HCT116 (cell line): ENCODE results near the gene RAD18.

Source experiments
- CEBPB ChIP-seq: IDR thresholded peaks from 2 replicates; pipeline ENCODE4 v1.6.1; 2012; ENCODE audit warnings: low read depth
- EGR1 ChIP-seq: IDR thresholded peaks from 2 replicates; pipeline ENCODE4 v1.6.1; 2012; ENCODE audit warnings: low read depth
- ELF1 ChIP-seq: IDR thresholded peaks from 2 replicates; pipeline ENCODE4 v1.6.1; 2012; ENCODE audit warnings: low read depth, borderline replicate concordance
- FOSL1 ChIP-seq: IDR thresholded peaks from 2 replicates; pipeline ENCODE4 v1.6.1; 2012; ENCODE audit warnings: low read depth
- JUND ChIP-seq: IDR thresholded peaks from 2 replicates; pipeline ENCODE4 v1.6.1; 2012
- POLR2A ChIP-seq: IDR thresholded peaks from 2 replicates; pipeline ENCODE4 v1.7.0; 2011; ENCODE audit warnings: borderline replicate concordance; ENCODE audit not compliant: insufficient read depth, insufficient read length; ENCODE audit errors: extremely low read depth
- POLR2AphosphoS5 ChIP-seq: IDR thresholded peaks from 2 replicates; pipeline ENCODE4 v1.6.1; 2011; ENCODE audit warnings: mild to moderate bottlenecking, low read depth, low read length, moderate library complexity
- RAD21 ChIP-seq: IDR thresholded peaks from 2 replicates; pipeline ENCODE4 v1.6.1; 2012; ENCODE audit warnings: low read depth, mild to moderate bottlenecking
- SP1 ChIP-seq: IDR thresholded peaks from 2 replicates; pipeline ENCODE4 v1.6.1; 2012; ENCODE audit warnings: low read depth
- SRF ChIP-seq: IDR thresholded peaks from 2 replicates; pipeline ENCODE4 v1.6.1; 2012; ENCODE audit warnings: low read depth
- ZNF274 ChIP-seq: fragments of 200-500 bp; sonication (Bioruptor generic); IDR thresholded peaks from 2 replicates; pipeline ENCODE4 v1.6.1; 2014; ENCODE audit warnings: mild to moderate bottlenecking, low read depth, low read length, inconsistent platforms
- TF ChIP-seq, protein P1 (sequence below), 3 experiments: fragments of 200-600 bp in 1 of 3; sonication (generic) in 1 of 3; IDR thresholded peaks in 2 of 3; conservative IDR thresholded peaks in 1 of 3; 2 replicates each; pipeline ENCODE4 v1.5.1; 2012 to 2017; ENCODE audit warnings: low read depth in 2 of 3, low read length in 2 of 3, antibody characterized with exemption in 1 of 3, borderline replicate concordance in 1 of 3, control low read depth in 1 of 3, mild to moderate bottlenecking in 1 of 3, mixed read lengths in 1 of 3, mixed run types in 1 of 3, moderate library complexity in 1 of 3; ENCODE audit not compliant: insufficient read depth in 1 of 3
- TF ChIP-seq, protein P2 (sequence below): IDR thresholded peaks from 2 replicates; pipeline ENCODE4 v1.6.1; 2012

DNA sequence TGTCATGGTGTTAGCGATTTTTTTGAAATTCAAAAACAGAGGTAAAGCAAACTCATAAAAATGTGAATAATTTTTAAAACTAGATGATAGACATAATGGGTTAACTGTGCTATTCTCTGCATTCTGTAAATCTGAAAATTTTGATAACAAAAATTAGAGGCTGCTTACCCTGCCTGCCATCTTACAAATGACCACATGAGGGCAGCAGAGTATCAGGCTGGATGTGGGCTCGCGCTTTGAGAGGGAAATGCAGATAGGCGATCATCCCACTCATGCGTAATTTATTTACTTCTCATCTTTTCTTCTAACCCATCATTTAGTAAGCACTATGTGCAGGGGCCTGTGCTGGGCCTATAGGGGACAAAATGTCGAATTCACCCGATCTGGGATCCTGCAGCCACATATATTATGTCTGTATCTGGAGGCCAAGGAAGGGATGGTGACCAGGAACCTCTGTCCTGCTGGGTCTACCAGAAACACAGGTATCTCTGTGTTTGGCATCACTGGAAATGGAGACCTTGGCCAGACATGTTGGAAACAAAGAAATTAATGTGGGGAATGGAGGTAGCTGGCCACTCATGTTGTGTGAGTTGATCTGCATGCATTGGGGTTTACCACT is 7.8 kb upstream of the RAD18 start:
- peak; percentile 98 for TF ChIP-seq RAD21
- no peak for TF ChIP-seq EGR1
- TF ChIP-seq SP1: no peak
- TF ChIP-seq SRF: no peak
- TF ChIP-seq, protein P1, sequence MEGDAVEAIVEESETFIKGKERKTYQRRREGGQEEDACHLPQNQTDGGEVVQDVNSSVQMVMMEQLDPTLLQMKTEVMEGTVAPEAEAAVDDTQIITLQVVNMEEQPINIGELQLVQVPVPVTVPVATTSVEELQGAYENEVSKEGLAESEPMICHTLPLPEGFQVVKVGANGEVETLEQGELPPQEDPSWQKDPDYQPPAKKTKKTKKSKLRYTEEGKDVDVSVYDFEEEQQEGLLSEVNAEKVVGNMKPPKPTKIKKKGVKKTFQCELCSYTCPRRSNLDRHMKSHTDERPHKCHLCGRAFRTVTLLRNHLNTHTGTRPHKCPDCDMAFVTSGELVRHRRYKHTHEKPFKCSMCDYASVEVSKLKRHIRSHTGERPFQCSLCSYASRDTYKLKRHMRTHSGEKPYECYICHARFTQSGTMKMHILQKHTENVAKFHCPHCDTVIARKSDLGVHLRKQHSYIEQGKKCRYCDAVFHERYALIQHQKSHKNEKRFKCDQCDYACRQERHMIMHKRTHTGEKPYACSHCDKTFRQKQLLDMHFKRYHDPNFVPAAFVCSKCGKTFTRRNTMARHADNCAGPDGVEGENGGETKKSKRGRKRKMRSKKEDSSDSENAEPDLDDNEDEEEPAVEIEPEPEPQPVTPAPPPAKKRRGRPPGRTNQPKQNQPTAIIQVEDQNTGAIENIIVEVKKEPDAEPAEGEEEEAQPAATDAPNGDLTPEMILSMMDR (IDR thresholded peaks at IDR 0.05 in 2 of 3, conservative IDR thresholded peaks at IDR 0.05 in 1 of 3; ENCODE audit: borderline replicate concordance in 1 of 3, insufficient read depth in 1 of 3, low read depth in 2 of 3, low read length in 2 of 3): peak; percentile 89 to 98 (median 95)
- no peak for TF ChIP-seq POLR2A
- TF ChIP-seq, protein P2, sequence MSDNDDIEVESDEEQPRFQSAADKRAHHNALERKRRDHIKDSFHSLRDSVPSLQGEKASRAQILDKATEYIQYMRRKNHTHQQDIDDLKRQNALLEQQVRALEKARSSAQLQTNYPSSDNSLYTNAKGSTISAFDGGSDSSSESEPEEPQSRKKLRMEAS: no peak
- TF ChIP-seq POLR2AphosphoS5: no peak
- no peak for TF ChIP-seq JUND
- no peak for TF ChIP-seq ZNF274
- no peak for TF ChIP-seq CEBPB
- TF ChIP-seq ELF1: no peak
- no peak for TF ChIP-seq FOSL1
